GM12892 (cell line): Measurements from ENCODE around the gene KRTAP5-5.

ENCODE experiments used
- POLR2A ChIP-seq: IDR thresholded peaks from 2 replicates; pipeline ENCODE4 v1.6.1; 2011; ENCODE audit warnings: low read depth, low read length, control low read depth
- POLR2AphosphoS5 ChIP-seq: IDR thresholded peaks from 2 replicates; pipeline ENCODE4 v1.6.1; 2011; ENCODE audit warnings: low read depth, low read length, control low read depth
- TAF1 ChIP-seq: IDR thresholded peaks from 2 replicates; pipeline ENCODE4 v1.6.1; 2011; ENCODE audit warnings: low read depth, mild to moderate bottlenecking, control low read depth, low read length, borderline replicate concordance

- TF ChIP-seq POLR2A (no peak), POLR2AphosphoS5 (no peak), TAF1 (no peak)
Observed at GRCh38 chr11:1676229-1676740, 46.7 kb downstream of the KRTAP5-5 start.
